H9 (cell line): ENCODE results near the gene TTLL1. TPM values are rescaled to one million over a fixed set of nuclear protein-coding genes. Genes with fewer than 3 reads are reported as not detected.

Experiments
- DNase-seq: peaks from one replicate; pipeline ENCODE4 v3.0.0-alpha.2; 2017
- H2AFZ ChIP-seq: one replicate; pipeline ENCODE4 v1.6.1; 2013; ENCODE audit warnings: mild to moderate bottlenecking, low read length, control low read depth, moderate library complexity
- H2AK5ac ChIP-seq: 2 replicates; pipeline ENCODE4 v1.6.1; 2013; ENCODE audit warnings: low read length, control low read depth, mixed read lengths; ENCODE audit not compliant: insufficient read length
- H2BK120ac ChIP-seq: one replicate; pipeline ENCODE4 v1.6.1; 2013; ENCODE audit warnings: low read depth, mild to moderate bottlenecking, low read length, control low read depth, inconsistent platforms; ENCODE audit not compliant: poor library complexity, severe bottlenecking
- H2BK12ac ChIP-seq: 2 replicates; pipeline ENCODE4 v1.6.1; 2013; ENCODE audit warnings: low read length, control low read depth, mixed read lengths, low read depth; ENCODE audit not compliant: insufficient read length
- H2BK15ac ChIP-seq: 2 replicates; pipeline ENCODE4 v1.6.1; 2013; ENCODE audit warnings: low read depth, low read length, control low read depth
- H2BK20ac ChIP-seq: one replicate; pipeline ENCODE4 v1.6.1; 2013; ENCODE audit warnings: low read depth, mild to moderate bottlenecking, low read length, control low read depth, inconsistent platforms; ENCODE audit not compliant: poor library complexity, severe bottlenecking
- H2BK5ac ChIP-seq: 2 replicates; pipeline ENCODE4 v1.6.1; 2013; ENCODE audit warnings: low read length, control low read depth, mixed read lengths; ENCODE audit not compliant: insufficient read length
- H3K14ac ChIP-seq: 2 replicates; pipeline ENCODE4 v1.6.1; 2013; ENCODE audit warnings: low read length, control low read depth; ENCODE audit not compliant: insufficient read depth
- H3K18ac ChIP-seq: 2 replicates; pipeline ENCODE4 v1.6.1; 2013; ENCODE audit warnings: low read depth, mild to moderate bottlenecking, mixed read lengths, low read length, control low read depth; ENCODE audit not compliant: insufficient read length
- H3K23ac ChIP-seq: 2 replicates; pipeline ENCODE4 v1.6.1; 2013; ENCODE audit warnings: low read length, control low read depth, mixed read lengths, low read depth; ENCODE audit not compliant: insufficient read length
- H3K23me2 ChIP-seq: 2 replicates; pipeline ENCODE4 v1.6.1; 2013; ENCODE audit warnings: low read depth, mild to moderate bottlenecking, mixed read lengths, low read length, control low read depth; ENCODE audit not compliant: insufficient read length, poor library complexity, severe bottlenecking
- H3K27ac ChIP-seq: 2 replicates; pipeline ENCODE4 v1.5.1; 2013; ENCODE audit warnings: low read length, control low read depth, mixed read lengths, low read depth; ENCODE audit not compliant: insufficient read length
- H3K27me3 ChIP-seq: 2 replicates; pipeline ENCODE4 v1.6.1; 2013; ENCODE audit warnings: low read length, control low read depth, inconsistent platforms; ENCODE audit not compliant: insufficient read depth
- H3K4ac ChIP-seq: 2 replicates; pipeline ENCODE4 v1.6.1; 2013; ENCODE audit warnings: low read depth, mild to moderate bottlenecking, control low read depth, inconsistent platforms, low read length, moderate library complexity
- H3K4me1 ChIP-seq: 2 replicates; pipeline ENCODE4 v1.6.1; 2013; ENCODE audit warnings: low read length, control low read depth, inconsistent platforms; ENCODE audit not compliant: insufficient read depth
- H3K4me2 ChIP-seq: 2 replicates; pipeline ENCODE4 v1.6.1; 2013; ENCODE audit warnings: low read length, control low read depth, mixed read lengths; ENCODE audit not compliant: insufficient read length, insufficient read depth
- H3K56ac ChIP-seq: 2 replicates; pipeline ENCODE4 v1.6.1; 2013; ENCODE audit warnings: low read depth, mild to moderate bottlenecking, mixed read lengths, low read length, control low read depth; ENCODE audit not compliant: insufficient read length
- H3K79me1 ChIP-seq: 2 replicates; pipeline ENCODE4 v1.6.1; 2013; ENCODE audit warnings: low read depth, mild to moderate bottlenecking, moderate library complexity, low read length, control low read depth, inconsistent platforms; ENCODE audit not compliant: insufficient read depth, poor library complexity, severe bottlenecking
- H3K79me2 ChIP-seq: 2 replicates; pipeline ENCODE4 v1.6.1; 2013; ENCODE audit warnings: low read length, control low read depth, inconsistent platforms; ENCODE audit not compliant: insufficient read depth
- H3K9ac ChIP-seq: 2 replicates; pipeline ENCODE4 v1.6.1; 2013; ENCODE audit warnings: low read length, control low read depth, mixed read lengths; ENCODE audit not compliant: insufficient read length; ENCODE audit errors: extremely low read depth
- H3K9me3 ChIP-seq: one replicate; pipeline ENCODE4 v1.6.1; 2013; ENCODE audit warnings: low read depth, low read length, inconsistent platforms; ENCODE audit not compliant: control insufficient read depth
- H3T11ph ChIP-seq: one replicate; pipeline ENCODE4 v1.6.1; 2013; ENCODE audit warnings: mild to moderate bottlenecking, low read length, control low read depth, inconsistent platforms
- H4K20me1 ChIP-seq: one replicate; pipeline ENCODE4 v1.6.1; 2013; ENCODE audit not compliant: control insufficient read depth, insufficient read length, insufficient read depth
- H4K5ac ChIP-seq: 2 replicates; pipeline ENCODE4 v1.6.1; 2013; ENCODE audit warnings: low read depth, mild to moderate bottlenecking, mixed read lengths, low read length, control low read depth; ENCODE audit not compliant: insufficient read length
- H4K8ac ChIP-seq: replicated peaks from 2 replicates; pipeline ENCODE4 v1.6.1; 2013; ENCODE audit warnings: low read length, control low read depth, mixed read lengths, low read depth; ENCODE audit not compliant: insufficient read length
- H4K91ac ChIP-seq: 2 replicates; pipeline ENCODE4 v1.6.1; 2013; ENCODE audit warnings: low read depth, mild to moderate bottlenecking, moderate library complexity, mixed read lengths, low read length, control low read depth; ENCODE audit not compliant: insufficient read length
- H3K27ac Mint-ChIP-seq, 3 experiments: 2 replicates in 2 of 3; 3 replicates in 1 of 3; pipeline ENCODE4 v1.8.0; 2020 to 2021; ENCODE audit warnings: mixed read lengths in 3 of 3, mild to moderate bottlenecking in 1 of 3, moderate library complexity in 1 of 3
- H3K27me3 Mint-ChIP-seq: 2 replicates; pipeline ENCODE4 v1.8.0; 2021; ENCODE audit warnings: low read depth, mild to moderate bottlenecking, moderate library complexity, mixed read lengths
- H3K36me3 Mint-ChIP-seq, 3 experiments: 2 replicates in 2 of 3; 3 replicates in 1 of 3; pipeline ENCODE4 v1.8.0; 2020 to 2021; ENCODE audit warnings: low read depth in 3 of 3, mixed read lengths in 3 of 3; ENCODE audit not compliant: insufficient read depth in 1 of 3
- H3K4me1 Mint-ChIP-seq, 2 experiments: 2 replicates each; pipeline ENCODE4 v1.8.0; 2020; ENCODE audit warnings: mixed read lengths in 2 of 2
- H3K4me3 Mint-ChIP-seq, 2 experiments: 2 replicates in 1 of 2; 3 replicates in 1 of 2; pipeline ENCODE4 v1.8.0; 2020 to 2021; ENCODE audit warnings: mild to moderate bottlenecking in 2 of 2, mixed read lengths in 2 of 2, moderate library complexity in 1 of 2
- H3K9me3 Mint-ChIP-seq, 2 experiments: 2 replicates in 1 of 2; 3 replicates in 1 of 2; pipeline ENCODE4 v1.8.0; 2020; ENCODE audit warnings: mild to moderate bottlenecking in 2 of 2, mixed read lengths in 2 of 2, moderate library complexity in 1 of 2
- WGBS: extraction: QIAGEN DNeasy Blood & Tissue Kit; methylation state at CpG from one replicate; pipeline ENCODE4 v1.1.7; 2013; ENCODE audit warnings: missing lambda C conversion rate, low lambda C conversion rate, mixed read lengths; ENCODE audit not compliant: insufficient read length; ENCODE audit errors: extremely low coverage; 5-methylcytosine and 5-hydroxymethylcytosine counted together
- total RNA-seq: library from RNA; stranded (reverse); gene quantifications from 2 replicates; pipeline ENCODE4 v1.2.1, GENCODE V29; 2021
- TF ChIP-seq, protein P1 (sequence below): fragments of 200-600 bp; sonication (generic); conservative IDR thresholded peaks from 3 replicates; pipeline ENCODE4 v1.8.0; 2021; ENCODE audit warnings: antibody characterized with exemption, mild to moderate bottlenecking

Gene TTLL1
- total RNA-seq, 1 experiment from 2014 or later, result 4.1 TPM

DNA sequence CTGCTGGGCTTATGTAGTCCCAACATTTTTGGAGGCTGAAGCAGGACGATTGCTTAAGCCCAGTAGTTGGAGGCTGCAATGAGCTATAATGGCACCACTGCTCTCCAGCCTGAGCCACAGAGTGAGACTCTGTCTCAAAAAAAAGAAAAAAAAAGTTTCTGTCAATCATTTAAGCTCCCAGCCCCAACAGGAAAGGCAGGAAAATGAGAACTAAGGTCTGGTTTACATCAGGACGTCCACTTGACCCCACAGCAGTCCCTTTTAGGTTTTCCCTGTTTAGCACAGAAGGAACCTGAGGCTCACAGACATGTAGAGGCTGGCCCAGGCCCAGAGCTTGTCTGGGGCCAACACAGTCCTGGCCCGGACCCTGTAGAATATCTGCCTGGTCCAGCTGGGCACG lies 9.2 kb upstream of the TTLL1 start:
- H3K18ac ChIP-seq, result no peak overlapping the region
- H3K23ac ChIP-seq, result no peak overlapping the region
- H3K9me3 ChIP-seq, result no peaks in the 10 kb centered on the region
- H4K8ac ChIP-seq, result no peak overlapping the region
- Mint-ChIP-seq H3K36me3 (peaks cover 5 to 13% (median 7%) of the 10 kb centered on the region in 3 experiments), H3K4me3 (no peak overlapping the region), H3K9me3 (peaks cover 13 to 18% of the 10 kb centered on the region in 2 experiments), H3K27me3 (peaks cover 5% of the 10 kb centered on the region; the same call in 1 of the 2 replicates), H3K4me1 (peaks cover 2 to 10% of the 10 kb centered on the region in 2 experiments; a peak in 2 of 4 replicates), H3K27ac (no peak overlapping the region)
- H3K4me1 ChIP-seq, result no peaks in the 10 kb centered on the region
- no peak overlapping the region for H3K9ac ChIP-seq
- no peaks in the 10 kb centered on the region for H3K27me3 ChIP-seq
- no peak overlapping the region for H3K4ac ChIP-seq
- no peak overlapping the region for H3T11ph ChIP-seq
- no peak overlapping the region for H2AK5ac ChIP-seq
- no peaks in the 10 kb centered on the region for H4K20me1 ChIP-seq
- H3K23me2 ChIP-seq, result no peaks in the 10 kb centered on the region
- no peak overlapping the region for H2BK15ac ChIP-seq
- no peak overlapping the region for H3K4me2 ChIP-seq
- H4K5ac ChIP-seq, result no peak overlapping the region
- H3K79me2 ChIP-seq, result no peaks in the 10 kb centered on the region
- H2BK20ac ChIP-seq, result no peak overlapping the region
- no peak for DNase-seq
- no peak overlapping the region for H3K14ac ChIP-seq
- no CpG with 5 or more reads among the region's 4 CpGs for WGBS
- H4K91ac ChIP-seq, result no peak overlapping the region
- no peak overlapping the region for H2BK120ac ChIP-seq
- H3K56ac ChIP-seq, result no peak overlapping the region
- TF ChIP-seq, protein P1, sequence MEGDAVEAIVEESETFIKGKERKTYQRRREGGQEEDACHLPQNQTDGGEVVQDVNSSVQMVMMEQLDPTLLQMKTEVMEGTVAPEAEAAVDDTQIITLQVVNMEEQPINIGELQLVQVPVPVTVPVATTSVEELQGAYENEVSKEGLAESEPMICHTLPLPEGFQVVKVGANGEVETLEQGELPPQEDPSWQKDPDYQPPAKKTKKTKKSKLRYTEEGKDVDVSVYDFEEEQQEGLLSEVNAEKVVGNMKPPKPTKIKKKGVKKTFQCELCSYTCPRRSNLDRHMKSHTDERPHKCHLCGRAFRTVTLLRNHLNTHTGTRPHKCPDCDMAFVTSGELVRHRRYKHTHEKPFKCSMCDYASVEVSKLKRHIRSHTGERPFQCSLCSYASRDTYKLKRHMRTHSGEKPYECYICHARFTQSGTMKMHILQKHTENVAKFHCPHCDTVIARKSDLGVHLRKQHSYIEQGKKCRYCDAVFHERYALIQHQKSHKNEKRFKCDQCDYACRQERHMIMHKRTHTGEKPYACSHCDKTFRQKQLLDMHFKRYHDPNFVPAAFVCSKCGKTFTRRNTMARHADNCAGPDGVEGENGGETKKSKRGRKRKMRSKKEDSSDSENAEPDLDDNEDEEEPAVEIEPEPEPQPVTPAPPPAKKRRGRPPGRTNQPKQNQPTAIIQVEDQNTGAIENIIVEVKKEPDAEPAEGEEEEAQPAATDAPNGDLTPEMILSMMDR, result no peak
- no peak overlapping the region for H2BK5ac ChIP-seq
- no peaks in the 10 kb centered on the region for H3K79me1 ChIP-seq
- H3K27ac ChIP-seq, result no peak overlapping the region
- H2BK12ac ChIP-seq, result no peak overlapping the region
- no peak overlapping the region for H2AFZ ChIP-seq
